ENCODE data around the gene OR3A2.
"Not testable (repeated sequence)": the region's sequence is repeated elsewhere in the genome, so short reads cannot be mapped to it uniquely, and the experiment has no call there.

OR3A2 gene

GRCh38 chr17:3371167-3371566 is 14.9 kb downstream of the OR3A2 start:
- not testable (repeated sequence) for H3K4me3 Mint-ChIP-seq, ATAC-seq, H3K4me1 Mint-ChIP-seq, H3K27ac Mint-ChIP-seq, DNase-seq
- peaks cover 11% of the 10 kb centered on the region for H3K36me3 Mint-ChIP-seq (ENCODE audit: low read depth)
- peaks cover 43% of the 10 kb centered on the region for H3K9me3 Mint-ChIP-seq
- peaks cover 20% of the 10 kb centered on the region for H3K27me3 Mint-ChIP-seq

- H3K4me3 Mint-ChIP-seq: not testable (repeated sequence)
- peaks cover 13% of the 10 kb centered on the region for H3K27me3 Mint-ChIP-seq
Observed at GRCh38 chr17:3342782-3343181, 43.3 kb downstream of the OR3A2 start.

GRCh38 chr17:3335876-3336275 is 50.2 kb downstream of the OR3A2 start:
- no peak for ATAC-seq
- Mint-ChIP-seq H3K36me3 (ENCODE audit: low read depth) (peaks cover 7% of the 10 kb centered on the region), H3K27ac (no peak overlapping the region), H3K9me3 (peaks cover 22% of the 10 kb centered on the region), H3K4me3 (no peak overlapping the region), H3K4me1 (no peaks in the 10 kb centered on the region), H3K27me3 (peaks cover 8% of the 10 kb centered on the region)
- no peak for DNase-seq

More at GRCh38 chr17:3342782-3343181, 43.3 kb downstream of the OR3A2 start:
- not testable (repeated sequence) for H3K4me1 Mint-ChIP-seq; H3K36me3 Mint-ChIP-seq (ENCODE audit: low read depth); DNase-seq; H3K27ac Mint-ChIP-seq; ATAC-seq
- peaks cover 18% of the 10 kb centered on the region for H3K9me3 Mint-ChIP-seq

- Mint-ChIP-seq H3K9me3 (no peaks in the 10 kb centered on the region), H3K4me1 (no peaks in the 10 kb centered on the region), H3K27ac (no peak overlapping the region), H3K27me3 (peaks cover 4% of the 10 kb centered on the region), H3K4me3 (no peak overlapping the region), H3K36me3 (ENCODE audit: low read depth) (no peaks in the 10 kb centered on the region)
- ATAC-seq (no peak), DNase-seq (no peak)
Observed at GRCh38 chr17:3318336-3318735, 67.8 kb downstream of the OR3A2 start.

- Mint-ChIP-seq H3K36me3 (ENCODE audit: low read depth) (no peaks in the 10 kb centered on the region), H3K4me1 (no peaks in the 10 kb centered on the region), H3K4me3 (no peak overlapping the region), H3K27ac (no peak overlapping the region), H3K9me3 (no peaks in the 10 kb centered on the region), H3K27me3 (peaks cover 2% of the 10 kb centered on the region)
- ATAC-seq (no peak), DNase-seq (no peak)
Observed at GRCh38 chr17:3316836-3317235, 69.3 kb downstream of the OR3A2 start.

GRCh38 chr17:3308603-3309002 is 77.5 kb downstream of the OR3A2 start:
- no peak overlapping the region for H3K4me3 Mint-ChIP-seq
- ATAC-seq (no peak), DNase-seq (no peak)
- no peaks in the 10 kb centered on the region for H3K36me3 Mint-ChIP-seq (ENCODE audit: low read depth)
- H3K9me3 Mint-ChIP-seq: no peaks in the 10 kb centered on the region
- H3K4me1 Mint-ChIP-seq: no peaks in the 10 kb centered on the region
- H3K27ac Mint-ChIP-seq: no peak overlapping the region
- peaks cover 3% of the 10 kb centered on the region for H3K27me3 Mint-ChIP-seq

GRCh38 chr17:3298260-3298659 is 87.8 kb downstream of the OR3A2 start, which contains the start of gene OR3A1:
OR3A1 (minus strand) TSS chr17:3298360; CDS start chr17:3292582, 5,778 bp downstream.
- H3K36me3 Mint-ChIP-seq (ENCODE audit: low read depth): no peaks in the 10 kb centered on the region
- no peak for ATAC-seq
- peaks cover 8% of the 10 kb centered on the region for H3K27me3 Mint-ChIP-seq
- H3K9me3 Mint-ChIP-seq: no peaks in the 10 kb centered on the region
- no peak for DNase-seq
- no peak within 1 kb of the TSS for H3K4me3 Mint-ChIP-seq
- H3K4me1 Mint-ChIP-seq: no peaks in the 10 kb centered on the region
- no peak within 1 kb of the TSS for H3K27ac Mint-ChIP-seq

- DNase-seq (no peak), ATAC-seq (no peak)
- H3K9me3 Mint-ChIP-seq: no peaks in the 10 kb centered on the region
- no peaks in the 10 kb centered on the region for H3K4me1 Mint-ChIP-seq
- H3K27me3 Mint-ChIP-seq: peaks cover 14% of the 10 kb centered on the region
- H3K27ac Mint-ChIP-seq: no peak overlapping the region
- no peaks in the 10 kb centered on the region for H3K36me3 Mint-ChIP-seq (ENCODE audit: low read depth)
- H3K4me3 Mint-ChIP-seq: no peak overlapping the region
Observed at GRCh38 chr17:3295632-3296031, 90.5 kb downstream of the OR3A2 start.

- not testable (repeated sequence) for H3K4me1 Mint-ChIP-seq, ATAC-seq
Observed at GRCh38 chr17:3293548-3293947, 92.6 kb downstream of the OR3A2 start.

GRCh38 chr17:3282901-3283300 is 103.2 kb downstream of the OR3A2 start:
- no peak overlapping the region for H3K27ac Mint-ChIP-seq

More at GRCh38 chr17:3293548-3293947, 92.6 kb downstream of the OR3A2 start:
- H3K4me3 Mint-ChIP-seq; H3K36me3 Mint-ChIP-seq (ENCODE audit: low read depth); DNase-seq; H3K9me3 Mint-ChIP-seq; H3K27ac Mint-ChIP-seq: not testable (repeated sequence)
- peaks cover 23% of the 10 kb centered on the region for H3K27me3 Mint-ChIP-seq

GRCh38 chr17:3276126-3276525 is 110.0 kb downstream of the OR3A2 start:
- Mint-ChIP-seq H3K4me1 (no peaks in the 10 kb centered on the region), H3K36me3 (ENCODE audit: low read depth) (peaks cover 6% of the 10 kb centered on the region), H3K9me3 (peaks cover 11% of the 10 kb centered on the region), H3K4me3 (no peak overlapping the region), H3K27ac (no peak overlapping the region), H3K27me3 (no peaks in the 10 kb centered on the region)
- ATAC-seq (no peak), DNase-seq (no peak)

More at GRCh38 chr17:3282901-3283300, 103.2 kb downstream of the OR3A2 start:
- Mint-ChIP-seq H3K4me3 (no peak overlapping the region), H3K36me3 (ENCODE audit: low read depth) (no peaks in the 10 kb centered on the region), H3K27me3 (peaks cover 6% of the 10 kb centered on the region), H3K4me1 (no peaks in the 10 kb centered on the region), H3K9me3 (no peaks in the 10 kb centered on the region)
- ATAC-seq (no peak), DNase-seq (no peak)

- no peak overlapping the region for H3K27ac Mint-ChIP-seq
- H3K27me3 Mint-ChIP-seq: peaks cover 4% of the 10 kb centered on the region
- ATAC-seq (no peak), DNase-seq (no peak)
- no peak overlapping the region for H3K4me3 Mint-ChIP-seq
- peaks cover 19% of the 10 kb centered on the region for H3K9me3 Mint-ChIP-seq
- H3K4me1 Mint-ChIP-seq: no peaks in the 10 kb centered on the region
- peaks cover 6% of the 10 kb centered on the region for H3K36me3 Mint-ChIP-seq (ENCODE audit: low read depth)
Observed at GRCh38 chr17:3271072-3271848, 114.8 kb downstream of the OR3A2 start.

GRCh38 chr17:3260600-3260999 is 125.5 kb downstream of the OR3A2 start:
- peaks cover 18% of the 10 kb centered on the region for H3K27me3 Mint-ChIP-seq
- H3K4me3 Mint-ChIP-seq: no peak overlapping the region
- H3K9me3 Mint-ChIP-seq: no peaks in the 10 kb centered on the region
- DNase-seq (no peak), ATAC-seq (no peak)
- no peak overlapping the region for H3K27ac Mint-ChIP-seq
- H3K36me3 Mint-ChIP-seq (ENCODE audit: low read depth): no peaks in the 10 kb centered on the region
- no peaks in the 10 kb centered on the region for H3K4me1 Mint-ChIP-seq

GRCh38 chr17:3260163-3260562 is 125.9 kb downstream of the OR3A2 start:
- Mint-ChIP-seq H3K9me3 (no peaks in the 10 kb centered on the region), H3K36me3 (ENCODE audit: low read depth) (no peaks in the 10 kb centered on the region), H3K4me3 (no peak overlapping the region), H3K27ac (no peak overlapping the region), H3K4me1 (no peaks in the 10 kb centered on the region), H3K27me3 (peaks cover 18% of the 10 kb centered on the region)
- no peak for ATAC-seq
- no peak for DNase-seq

GRCh38 chr17:3256575-3256974 is 129.5 kb downstream of the OR3A2 start:
- H3K4me1 Mint-ChIP-seq: no peaks in the 10 kb centered on the region
- H3K27me3 Mint-ChIP-seq: peaks cover 14% of the 10 kb centered on the region
- peaks cover 6% of the 10 kb centered on the region for H3K9me3 Mint-ChIP-seq
- DNase-seq (no peak), ATAC-seq (no peak)
- no peaks in the 10 kb centered on the region for H3K36me3 Mint-ChIP-seq (ENCODE audit: low read depth)
- H3K4me3 Mint-ChIP-seq: no peak overlapping the region
- H3K27ac Mint-ChIP-seq: no peak overlapping the region
